Keratinocyte (primary cell): ENCODE results near the gene DIDO1. TPM values are rescaled to one million over a fixed set of nuclear protein-coding genes. Genes with fewer than 3 reads are reported as not detected.

Source experiments
- DNase-seq: peaks from one replicate; pipeline ENCODE4 v3.0.0-alpha.2; 2011; ENCODE audit warnings: low read depth, missing footprints, low spot score
- FAIRE-seq: peaks from 2 replicates; lab custom pipeline; 2011; peaks lifted over from hg19 to GRCh38; lab: Jason Lieb, UNC
- H2AFZ ChIP-seq: 2 replicates; pipeline ENCODE4 v1.6.0; 2012; ENCODE audit warnings: low read length, control low read depth, inconsistent platforms; ENCODE audit not compliant: control insufficient read depth
- H3K27ac ChIP-seq: 2 replicates; pipeline ENCODE4 v1.5.1; 2011; ENCODE audit warnings: low read length; ENCODE audit not compliant: control insufficient read depth, insufficient read depth
- H3K27me3 ChIP-seq: 3 replicates; pipeline ENCODE4 v1.6.0; 2011; ENCODE audit warnings: low read length; ENCODE audit not compliant: control insufficient read depth, insufficient read depth; ENCODE audit errors: extremely low read depth
- H3K36me3 ChIP-seq, 2 experiments: 2 replicates in 1 of 2; 3 replicates in 1 of 2; pipeline ENCODE4 v1.5.1; 2011; ENCODE audit warnings: low read length in 2 of 2, mild to moderate bottlenecking in 1 of 2; ENCODE audit not compliant: control insufficient read depth in 2 of 2, insufficient read depth in 2 of 2; ENCODE audit errors: extremely low read depth in 1 of 2
- H3K4me1 ChIP-seq: 3 replicates; pipeline ENCODE4 v1.5.1; 2011; ENCODE audit warnings: low read length; ENCODE audit not compliant: control insufficient read depth, insufficient read depth; ENCODE audit errors: extremely low read depth
- H3K4me2 ChIP-seq: 3 replicates; pipeline ENCODE4 v1.6.0; 2011; ENCODE audit warnings: low read depth, low read length; ENCODE audit not compliant: control insufficient read depth, insufficient read depth; ENCODE audit errors: extremely low read depth
- H3K4me3 ChIP-seq, 3 experiments: fragments of 200-600 bp in 1 of 3; sonication (generic) in 1 of 3; 2 replicates in 2 of 3; 3 replicates in 1 of 3; pipeline ENCODE4 v1.5.1; 2011 to 2016; ENCODE audit warnings: low read length in 3 of 3, mild to moderate bottlenecking in 3 of 3, control low read depth in 2 of 3, inconsistent platforms in 1 of 3, low read depth in 1 of 3, mixed read lengths in 1 of 3, mixed run types in 1 of 3, moderate library complexity in 1 of 3; ENCODE audit not compliant: control insufficient read depth in 2 of 3, insufficient read depth in 2 of 3; ENCODE audit errors: extremely low read depth in 1 of 3
- H3K79me2 ChIP-seq: 2 replicates; pipeline ENCODE4 v1.6.0; 2012; ENCODE audit warnings: low read length; ENCODE audit not compliant: control insufficient read depth, insufficient read depth
- H3K9ac ChIP-seq: 3 replicates; pipeline ENCODE4 v1.6.0; 2011; ENCODE audit warnings: low read length; ENCODE audit not compliant: control insufficient read depth, insufficient read depth; ENCODE audit errors: extremely low read depth
- H3K9me1 ChIP-seq: 3 replicates; pipeline ENCODE4 v1.6.0; 2011; ENCODE audit warnings: low read length; ENCODE audit not compliant: control insufficient read depth, insufficient read depth; ENCODE audit errors: extremely low read depth
- H3K9me3 ChIP-seq: 2 replicates; pipeline ENCODE4 v1.5.1; 2012; ENCODE audit warnings: low read depth, low read length; ENCODE audit not compliant: control insufficient read depth
- H4K20me1 ChIP-seq: 3 replicates; pipeline ENCODE4 v1.6.0; 2011; ENCODE audit warnings: low read length; ENCODE audit not compliant: control insufficient read depth, insufficient read depth; ENCODE audit errors: extremely low read depth
- CTCF ChIP-seq, 3 experiments: IDR thresholded peaks in 1 of 3; conservative IDR thresholded peaks in 1 of 3; optimal IDR thresholded peaks in 1 of 3; 2 replicates in 2 of 3; 3 replicates in 1 of 3; pipeline versions ENCODE3 to v1.5.1; 2011; ENCODE audit warnings: low read length in 3 of 3, mild to moderate bottlenecking in 3 of 3, moderate library complexity in 2 of 3, control low read depth in 1 of 3, inconsistent platforms in 1 of 3; ENCODE audit not compliant: insufficient read depth in 2 of 3; ENCODE audit errors: extremely low read depth in 1 of 3
- EZH2 ChIP-seq: IDR thresholded peaks from one replicate; pipeline ENCODE4 v1.6.1; 2012; ENCODE audit warnings: inconsistent platforms, mild to moderate bottlenecking, low read length, moderate library complexity
- dilution Hi-C: fragments of 300-500 bp; cut with MboI; formaldehyde crosslinking; loops from one replicate; pipeline ENCODE4 v1.7.0; 2020; ENCODE audit warnings: low sequenced_read_pairs; ENCODE audit not compliant: extremely low pct_ligation_motif_present
- polyA plus RNA-seq, 5 experiments: library from polyadenylated mRNA; depleted of rRNA in 3 of 5; stranded (reverse) in 3 of 5; stranded (forward) in 1 of 5; unstranded in 1 of 5; fragments of >200 nt; gene quantifications; 1 replicate in 1 of 5; 2 replicates in 3 of 5; 3 replicates in 1 of 5; pipeline versions ENCODE4 v1.2.1 to v1.2.3, GENCODE V29; 2011 to 2012; ENCODE audit warnings: missing spikeins in 2 of 5, low read depth in 1 of 5, low replicate concordance in 1 of 5

The DIDO1 gene
- polyA plus RNA-seq, 1 donor (not counting 4 experiments of a cell fraction or from before 2014, with no cell fraction given): 14.2 TPM

GRCh38 chr20:62834967-62835730 lies 91.2 kb downstream of the DIDO1 start:
- DNase-seq (no peak), FAIRE-seq (no peak)
- Histone ChIP-seq H3K9me1 (no peaks in the 10 kb centered on the region), H3K4me3 (no peak overlapping the region), H3K9ac (no peak overlapping the region), H2AFZ (no peak overlapping the region), H3K79me2 (no peaks in the 10 kb centered on the region), H3K27ac (no peak overlapping the region), H3K36me3 (no peaks in the 10 kb centered on the region), H3K27me3 (no peaks in the 10 kb centered on the region), H3K4me2 (peak overlapping the region; percentile 88), H4K20me1 (no peaks in the 10 kb centered on the region), H3K4me1 (peaks cover 43% of the 10 kb centered on the region), H3K9me3 (no peaks in the 10 kb centered on the region)
- TF ChIP-seq CTCF (optimal IDR thresholded peaks at IDR 0.05 in 1 of 3, IDR thresholded peaks at IDR 0.05 in 1 of 3, conservative IDR thresholded peaks at IDR 0.05 in 1 of 3; ENCODE audit: extremely low read depth in 1 of 3, insufficient read depth in 2 of 3, low read length in 3 of 3) (no peak), EZH2 (no peak)
- dilution Hi-C loops: no loop called here

- Histone ChIP-seq H3K36me3 (no peaks in the 10 kb centered on the region), H3K9ac (no peak overlapping the region), H4K20me1 (no peaks in the 10 kb centered on the region), H3K27ac (no peak overlapping the region), H2AFZ (peak overlapping the region; percentile 33), H3K79me2 (no peaks in the 10 kb centered on the region), H3K4me1 (peaks cover 44% of the 10 kb centered on the region), H3K4me3 (no peak overlapping the region), H3K9me3 (no peaks in the 10 kb centered on the region), H3K27me3 (no peaks in the 10 kb centered on the region), H3K4me2 (peak overlapping the region; percentile 29), H3K9me1 (no peaks in the 10 kb centered on the region)
- DNase-seq (no peak), FAIRE-seq (no peak)
- dilution Hi-C loops: no loop called here
- no peak for TF ChIP-seq CTCF (optimal IDR thresholded peaks at IDR 0.05 in 1 of 3, IDR thresholded peaks at IDR 0.05 in 1 of 3, conservative IDR thresholded peaks at IDR 0.05 in 1 of 3; ENCODE audit: extremely low read depth in 1 of 3, insufficient read depth in 2 of 3, low read length in 3 of 3)
- TF ChIP-seq EZH2: no peak
These were observed 93.3 kb downstream of the DIDO1 start for GRCh38 chr20:62832951-62833391.
